PC-3 (cell line): ENCODE data around the gene SOX12.
A peak's percentile ranks its signal among the peaks of the same experiment; 100 is the strongest.

Experiments used
- EZH2 ChIP-seq: fragments of 300-600 bp; sonication (generic); IDR thresholded peaks from one replicate; pipeline ENCODE4 v1.6.1; 2017; ENCODE audit warnings: antibody characterized with exemption, mild to moderate bottlenecking, low read length; ENCODE audit not compliant: unreplicated experiment
- EZH2phosphoT487 ChIP-seq: fragments of 300-600 bp; sonication (generic); IDR thresholded peaks from 2 replicates; pipeline ENCODE4 v1.6.1; 2018; ENCODE audit warnings: mild to moderate bottlenecking, antibody characterized with exemption, low read length, borderline replicate concordance
- TF ChIP-seq, protein P1 (sequence below): fragments of 300-600 bp; sonication (generic); conservative IDR thresholded peaks from 2 replicates; pipeline ENCODE4 v1.5.1; 2017; ENCODE audit warnings: antibody characterized with exemption, low read depth, mild to moderate bottlenecking, low read length

GRCh38 chr20:354298-354977, 29.1 kb downstream of the SOX12 start:
- no peak for TF ChIP-seq EZH2phosphoT487
- no peak for TF ChIP-seq EZH2
- TF ChIP-seq, protein P1, sequence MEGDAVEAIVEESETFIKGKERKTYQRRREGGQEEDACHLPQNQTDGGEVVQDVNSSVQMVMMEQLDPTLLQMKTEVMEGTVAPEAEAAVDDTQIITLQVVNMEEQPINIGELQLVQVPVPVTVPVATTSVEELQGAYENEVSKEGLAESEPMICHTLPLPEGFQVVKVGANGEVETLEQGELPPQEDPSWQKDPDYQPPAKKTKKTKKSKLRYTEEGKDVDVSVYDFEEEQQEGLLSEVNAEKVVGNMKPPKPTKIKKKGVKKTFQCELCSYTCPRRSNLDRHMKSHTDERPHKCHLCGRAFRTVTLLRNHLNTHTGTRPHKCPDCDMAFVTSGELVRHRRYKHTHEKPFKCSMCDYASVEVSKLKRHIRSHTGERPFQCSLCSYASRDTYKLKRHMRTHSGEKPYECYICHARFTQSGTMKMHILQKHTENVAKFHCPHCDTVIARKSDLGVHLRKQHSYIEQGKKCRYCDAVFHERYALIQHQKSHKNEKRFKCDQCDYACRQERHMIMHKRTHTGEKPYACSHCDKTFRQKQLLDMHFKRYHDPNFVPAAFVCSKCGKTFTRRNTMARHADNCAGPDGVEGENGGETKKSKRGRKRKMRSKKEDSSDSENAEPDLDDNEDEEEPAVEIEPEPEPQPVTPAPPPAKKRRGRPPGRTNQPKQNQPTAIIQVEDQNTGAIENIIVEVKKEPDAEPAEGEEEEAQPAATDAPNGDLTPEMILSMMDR = peak; percentile 98
